Stomach (tissue), 9 donors: ENCODE measurements around the gene IYD. TPM values are rescaled to one million over a fixed set of nuclear protein-coding genes. Genes with fewer than 3 reads are reported as not detected.
A peak's percentile ranks its signal among the peaks of the same experiment; 100 is the strongest.

ENCODE experiments used
- DNase-seq, 2 donors: peaks; one replicate each; pipeline versions ENCODE4 v3.0.0 to v3.0.0-alpha.2; 2013 to 2019
- H3K27ac ChIP-seq, 5 donors: fragments of 200-600 bp in 4 of 5; sonication (generic) in 4 of 5; one replicate each; pipeline ENCODE4 v1.5.1; 2013 to 2019; ENCODE audit warnings: mild to moderate bottlenecking in 1 of 5, moderate library complexity in 1 of 5
- H3K27me3 ChIP-seq, 3 donors: fragments of 200-600 bp; sonication (generic); one replicate each; pipeline ENCODE4 v1.5.1; 2017 to 2019; ENCODE audit warnings: mixed run types in 1 of 3
- H3K36me3 ChIP-seq, 4 donors: fragments of 200-600 bp; sonication (generic); 1 replicate in 3 of 4; 2 replicates in 1 of 4; pipeline ENCODE4 v1.5.1; 2016 to 2019
- H3K4me1 ChIP-seq, 4 donors: fragments of 200-600 bp; sonication (generic); one replicate each; pipeline ENCODE4 v1.5.1; 2016 to 2019
- H3K4me3 ChIP-seq, 4 donors: fragments of 200-600 bp; sonication (generic) in 3 of 4; one replicate each; pipeline ENCODE4 v1.5.1; 2016 to 2019; ENCODE audit warnings: mild to moderate bottlenecking in 1 of 4
- H3K9me3 ChIP-seq, 4 donors: fragments of 200-600 bp; sonication (generic); one replicate each; pipeline ENCODE4 v1.5.1; 2016 to 2019
- CTCF ChIP-seq, 7 experiments: fragments of 450-650 bp in 4 of 7; fragments of 200-600 bp in 3 of 7; sonication (generic) in 3 of 7; IDR thresholded peaks; one replicate each; pipeline ENCODE4 v1.5.1; 2016 to 2019; ENCODE audit warnings: antibody characterized with exemption in 7 of 7, control low read depth in 2 of 7, mild to moderate bottlenecking in 1 of 7
- EP300 ChIP-seq: sonication (generic); formaldehyde crosslinking; IDR thresholded peaks from one replicate; pipeline ENCODE4 v1.6.1; 2017; ENCODE audit warnings: antibody characterized with exemption
- POLR2A ChIP-seq, 4 donors: fragments of 450-650 bp; IDR thresholded peaks; one replicate each; pipeline ENCODE4 v1.6.1; 2016; ENCODE audit warnings: antibody characterized with exemption in 4 of 4, control low read depth in 2 of 4, mild to moderate bottlenecking in 1 of 4, moderate library complexity in 1 of 4
- POLR2AphosphoS5 ChIP-seq, 3 donors: sonication (generic); formaldehyde crosslinking; IDR thresholded peaks; one replicate each; pipeline ENCODE4 v1.6.1; 2016; ENCODE audit warnings: antibody characterized with exemption in 3 of 3
- WGBS, 5 donors: extraction: QIAGEN DNeasy Blood & Tissue Kit in 3 of 5; methylation state at CpG; one replicate each; pipeline versions ENCODE4 v1.1.5 to v1.1.7; 2013 to 2018; 5-methylcytosine and 5-hydroxymethylcytosine counted together
- intact Hi-C: fragments of 100-400 bp; cut with DNase I; formaldehyde crosslinking; loops from one replicate; pipeline ENCODE4 v1.15.1; 2023; ENCODE audit warnings: low total_unique reads
- polyA plus RNA-seq, 3 donors: library from polyadenylated mRNA; stranded (reverse); fragments of 200-250 nt; gene quantifications; one replicate each; pipeline ENCODE4 v1.2.3, GENCODE V29; 2013
- total RNA-seq, 5 donors: library from RNA; depleted of rRNA; stranded (reverse); fragments of >200 nt; gene quantifications; one replicate each; pipeline versions ENCODE4 v1.1.0 to v1.2.3, GENCODE V29; 2014 to 2016
- donor health status: healthy with polysubstance abuse.
- donor health status: Bipolar disorder and iron deficiency.
- donor health status: healthy.

IYD gene
- total and polyA plus RNA-seq, 8 donors: 0.45 to 3.5 (median 0.75) TPM; not detected in 1

- DNase-seq: no peak
- intact Hi-C loops: no loop called here
- H3K4me1 ChIP-seq: no peaks in the 10 kb centered on the region
- H3K4me3 ChIP-seq: no peak overlapping the region
- H3K9me3 ChIP-seq: no peaks in the 10 kb centered on the region
- H3K27me3 ChIP-seq: no peaks in the 10 kb centered on the region
- no peak overlapping the region for H3K27ac ChIP-seq
- TF ChIP-seq CTCF (IDR thresholded peaks at IDR 0.05) (no peak), POLR2A (IDR thresholded peaks at IDR 0.05) (no peak), POLR2AphosphoS5 (IDR thresholded peaks at IDR 0.05) (no peak), EP300 (no peak)
- H3K36me3 ChIP-seq: no peaks in the 10 kb centered on the region
Observed at GRCh38 chr6:150343434-150343833, 25.4 kb upstream of the IYD start.

- TF ChIP-seq POLR2A (IDR thresholded peaks at IDR 0.05): no peak
- no peak for TF ChIP-seq CTCF (IDR thresholded peaks at IDR 0.05)
- no peak for TF ChIP-seq POLR2AphosphoS5 (IDR thresholded peaks at IDR 0.05)
- TF ChIP-seq EP300: no peak
- no peak overlapping the region for H3K27ac ChIP-seq
- H3K27me3 ChIP-seq: no peaks in the 10 kb centered on the region
- H3K4me1 ChIP-seq: no peaks in the 10 kb centered on the region
- H3K9me3 ChIP-seq: no peaks in the 10 kb centered on the region
- intact Hi-C loops: no loop called here
- no peak overlapping the region for H3K4me3 ChIP-seq
- 50 to 80% (median 69%) methylated on average over 3 of the region's 3 CpGs for whole genome bisulfite sequencing, 5 donors
- no peaks in the 10 kb centered on the region for H3K36me3 ChIP-seq
- no peak for DNase-seq
Observed at GRCh38 chr6:150345781-150346180, 23.0 kb upstream of the IYD start.

GRCh38 chr6:150346346-150346745 lies 22.5 kb upstream of the IYD start:
- TF ChIP-seq POLR2AphosphoS5 (IDR thresholded peaks at IDR 0.05) (no peak), EP300 (no peak), POLR2A (IDR thresholded peaks at IDR 0.05) (no peak), CTCF (IDR thresholded peaks at IDR 0.05) (no peak)
- intact Hi-C loops: no loop called here
- peak in 1 of 2 donors; percentile 31 for DNase-seq
- H3K4me3 ChIP-seq: no peak overlapping the region
- no peak overlapping the region for H3K27ac ChIP-seq
- H3K9me3 ChIP-seq: no peaks in the 10 kb centered on the region
- no peaks in the 10 kb centered on the region for H3K4me1 ChIP-seq
- WGBS, 5 donors: 83 to 95% (median 87%) methylated on average over 2 of the region's 2 CpGs
- no peaks in the 10 kb centered on the region for H3K36me3 ChIP-seq
- no peaks in the 10 kb centered on the region for H3K27me3 ChIP-seq

GRCh38 chr6:150347845-150348244 lies 21.0 kb upstream of the IYD start:
- H3K4me3 ChIP-seq: no peak overlapping the region
- H3K27me3 ChIP-seq: no peaks in the 10 kb centered on the region
- H3K4me1 ChIP-seq: no peaks in the 10 kb centered on the region
- H3K9me3 ChIP-seq: no peaks in the 10 kb centered on the region
- TF ChIP-seq EP300 (no peak), POLR2A (IDR thresholded peaks at IDR 0.05) (no peak), POLR2AphosphoS5 (IDR thresholded peaks at IDR 0.05) (no peak), CTCF (IDR thresholded peaks at IDR 0.05) (no peak)
- H3K27ac ChIP-seq: no peak overlapping the region
- intact Hi-C loops: no loop called here
- 83 to 100% (median 91%) methylated on average over 5 of the region's 5 CpGs for WGBS, 5 donors
- no peaks in the 10 kb centered on the region for H3K36me3 ChIP-seq
- DNase-seq: no peak
